ENCODE results near the gene OR6C76.
"Not testable (repeated sequence)": the region's sequence is repeated elsewhere in the genome, so short reads cannot be mapped to it uniquely, and the experiment has no call there.

Gene OR6C76

GRCh38 chr12:55420307-55420962 lies 5.6 kb upstream of the OR6C76 start:
- Histone ChIP-seq H3K9ac (ENCODE audit: low read length) (no peak overlapping the region), H3K4me3 (ENCODE audit: low read length) (no peak overlapping the region), H3K27ac (ENCODE audit: low read depth, low read length) (no peak overlapping the region), H3K36me3 (ENCODE audit: control insufficient read depth, insufficient read depth, low read length) (no peaks in the 10 kb centered on the region), H3K4me1 (ENCODE audit: control insufficient read depth, insufficient read depth, low read length) (no peaks in the 10 kb centered on the region), H3K27me3 (ENCODE audit: control insufficient read depth, insufficient read depth, low read length) (no peaks in the 10 kb centered on the region)

DNA sequence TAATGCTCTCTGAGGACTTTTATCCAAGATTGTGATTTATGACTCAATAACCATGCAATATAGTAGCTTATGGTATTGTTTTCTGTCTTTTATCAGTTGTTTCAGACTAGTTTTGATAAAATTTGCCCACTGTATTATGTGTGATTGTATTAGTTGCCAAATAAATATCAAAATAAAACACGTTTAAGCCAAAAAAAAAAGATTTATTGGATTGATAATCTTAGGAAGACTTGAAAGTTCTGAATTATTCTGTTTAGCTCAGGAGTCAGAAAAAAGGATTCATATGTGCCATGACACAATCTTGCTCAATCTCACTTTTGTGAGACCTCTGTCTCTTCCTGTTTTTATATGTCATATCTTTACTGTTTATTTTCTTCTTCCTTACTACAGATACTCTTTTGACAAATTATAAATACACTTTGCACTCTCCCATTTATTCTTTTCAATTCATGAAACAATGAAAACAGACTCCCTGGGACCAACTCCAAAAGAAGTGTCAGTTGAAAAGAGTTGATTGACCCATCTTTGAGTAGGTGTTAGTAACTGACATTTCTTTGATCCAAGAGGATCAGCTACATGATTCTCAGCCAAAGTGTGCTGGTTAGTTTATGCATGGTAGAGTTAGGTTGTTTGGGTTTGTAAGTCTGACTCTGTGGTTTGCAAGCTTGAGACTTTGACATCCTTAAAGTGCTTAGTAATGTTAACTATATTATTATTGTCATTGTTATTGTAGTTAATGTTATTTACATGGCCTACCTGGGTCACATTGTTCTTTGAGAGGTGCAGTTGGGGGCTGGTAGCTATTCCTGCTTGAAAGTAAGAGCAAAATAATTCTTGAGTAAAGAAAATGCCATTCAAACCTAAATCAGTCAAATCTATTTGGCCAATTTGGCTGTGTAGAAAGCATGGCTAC lies 2.5 kb downstream of the OR6C76 start:
- no peaks in the 10 kb centered on the region for H3K36me3 ChIP-seq (ENCODE audit: control insufficient read depth, insufficient read depth, low read length)
- no peak overlapping the region for H3K4me3 ChIP-seq (ENCODE audit: low read length)
- no peak overlapping the region for H3K9ac ChIP-seq (ENCODE audit: low read length)
- no peaks in the 10 kb centered on the region for H3K4me1 ChIP-seq (ENCODE audit: control insufficient read depth, insufficient read depth, low read length)
- H3K27ac ChIP-seq (ENCODE audit: low read depth, low read length), result no peak overlapping the region
- no peaks in the 10 kb centered on the region for H3K27me3 ChIP-seq (ENCODE audit: control insufficient read depth, insufficient read depth, low read length)

- not testable (repeated sequence) for H3K9ac ChIP-seq (ENCODE audit: low read length); H3K27ac ChIP-seq (ENCODE audit: low read depth, low read length); H3K4me3 ChIP-seq (ENCODE audit: low read length); H3K4me1 ChIP-seq (ENCODE audit: control insufficient read depth, insufficient read depth, low read length); H3K36me3 ChIP-seq (ENCODE audit: control insufficient read depth, insufficient read depth, low read length); H3K27me3 ChIP-seq (ENCODE audit: control insufficient read depth, insufficient read depth, low read length)
These were observed 15.2 kb downstream of the OR6C76 start for GRCh38 chr12:55441233-55441632.

- Histone ChIP-seq H3K9ac (ENCODE audit: low read length) (no peak within 1 kb of the TSS), H3K4me1 (ENCODE audit: control insufficient read depth, insufficient read depth, low read length) (no peaks in the 10 kb centered on the region), H3K36me3 (ENCODE audit: control insufficient read depth, insufficient read depth, low read length) (no peaks in the 10 kb centered on the region), H3K4me3 (ENCODE audit: low read length) (no peak within 1 kb of the TSS), H3K27ac (ENCODE audit: low read depth, low read length) (no peak within 1 kb of the TSS), H3K27me3 (ENCODE audit: control insufficient read depth, insufficient read depth, low read length) (no peaks in the 10 kb centered on the region)
These were observed 17.7 kb downstream of the OR6C76 start, which contains the start of gene OR6C2 for GRCh38 chr12:55443776-55444175. TSS of gene OR6C2 (plus strand) at chr12:55444076. CDS start at chr12:55452214, 8,138 bp downstream.

- Histone ChIP-seq H3K9ac (ENCODE audit: low read length) (no peak overlapping the region), H3K4me3 (ENCODE audit: low read length) (no peak overlapping the region)
These were observed 19.3 kb downstream of the OR6C76 start for GRCh38 chr12:55445357-55445756.

DNA sequence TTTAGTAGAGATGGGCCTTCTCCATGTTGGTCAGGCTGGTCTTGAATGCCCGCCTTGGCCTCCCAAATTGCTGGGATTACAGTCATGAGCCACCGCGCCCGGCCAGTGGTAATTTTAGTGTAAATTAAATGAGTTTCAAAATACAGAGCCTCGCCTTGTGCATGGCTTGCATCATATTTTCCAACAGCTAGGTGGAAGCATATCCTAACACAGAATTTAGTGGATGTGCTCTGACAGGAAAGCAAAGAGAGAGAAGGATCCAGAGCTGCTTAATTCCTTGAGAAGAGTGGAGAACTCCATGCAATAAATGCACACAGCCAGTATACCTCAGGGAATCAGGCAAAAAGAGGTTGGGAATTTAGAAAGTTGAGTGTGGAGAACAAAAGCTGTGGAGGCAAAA lies 20.3 kb downstream of the OR6C76 start:
- no peak overlapping the region for H3K27ac ChIP-seq (ENCODE audit: low read depth, low read length)
- no peaks in the 10 kb centered on the region for H3K27me3 ChIP-seq (ENCODE audit: control insufficient read depth, insufficient read depth, low read length)
- no peak overlapping the region for H3K9ac ChIP-seq (ENCODE audit: low read length)
- no peak overlapping the region for H3K4me3 ChIP-seq (ENCODE audit: low read length)
- H3K4me1 ChIP-seq (ENCODE audit: control insufficient read depth, insufficient read depth, low read length), result no peaks in the 10 kb centered on the region
- H3K36me3 ChIP-seq (ENCODE audit: control insufficient read depth, insufficient read depth, low read length), result no peaks in the 10 kb centered on the region

More at GRCh38 chr12:55445357-55445756, 19.3 kb downstream of the OR6C76 start:
- Histone ChIP-seq H3K36me3 (ENCODE audit: control insufficient read depth, insufficient read depth, low read length) (no peaks in the 10 kb centered on the region), H3K27ac (ENCODE audit: low read depth, low read length) (no peak overlapping the region), H3K4me1 (ENCODE audit: control insufficient read depth, insufficient read depth, low read length) (no peaks in the 10 kb centered on the region), H3K27me3 (ENCODE audit: control insufficient read depth, insufficient read depth, low read length) (no peaks in the 10 kb centered on the region)

GRCh38 chr12:55448825-55449224 lies 22.8 kb downstream of the OR6C76 start:
- Histone ChIP-seq H3K4me3 (ENCODE audit: low read length) (no peak overlapping the region), H3K4me1 (ENCODE audit: control insufficient read depth, insufficient read depth, low read length) (no peaks in the 10 kb centered on the region), H3K36me3 (ENCODE audit: control insufficient read depth, insufficient read depth, low read length) (no peaks in the 10 kb centered on the region), H3K9ac (ENCODE audit: low read length) (no peak overlapping the region), H3K27ac (ENCODE audit: low read depth, low read length) (no peak overlapping the region), H3K27me3 (ENCODE audit: control insufficient read depth, insufficient read depth, low read length) (no peaks in the 10 kb centered on the region)

GRCh38 chr12:55464926-55465325 lies 38.9 kb downstream of the OR6C76 start:
- not testable (repeated sequence) for H3K4me3 ChIP-seq (ENCODE audit: low read length)

DNA sequence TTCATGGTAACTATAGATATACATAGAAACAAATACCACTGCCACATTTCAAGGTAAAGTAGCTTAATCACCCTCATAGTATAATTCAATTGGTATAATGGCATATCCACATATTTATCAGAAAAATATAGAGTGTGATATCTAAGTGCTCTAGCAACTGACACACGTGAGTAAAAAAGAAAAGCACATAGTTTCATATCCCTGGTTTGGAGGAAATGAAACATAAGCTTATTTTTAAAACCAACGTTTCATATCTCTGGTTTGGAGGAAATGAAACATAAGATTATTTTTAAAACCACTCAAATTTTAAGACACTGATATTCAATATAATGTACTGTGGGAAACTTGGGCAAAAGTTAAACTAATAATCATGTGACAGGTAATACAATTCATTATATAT lies 41.8 kb downstream of the OR6C76 start:
- no peak overlapping the region for H3K4me3 ChIP-seq (ENCODE audit: low read length)
- H3K27ac ChIP-seq (ENCODE audit: low read depth, low read length), result no peak overlapping the region
- no peaks in the 10 kb centered on the region for H3K4me1 ChIP-seq (ENCODE audit: control insufficient read depth, insufficient read depth, low read length)
- H3K27me3 ChIP-seq (ENCODE audit: control insufficient read depth, insufficient read depth, low read length), result no peaks in the 10 kb centered on the region
- H3K9ac ChIP-seq (ENCODE audit: low read length), result no peak overlapping the region
- no peaks in the 10 kb centered on the region for H3K36me3 ChIP-seq (ENCODE audit: control insufficient read depth, insufficient read depth, low read length)

More at GRCh38 chr12:55464926-55465325, 38.9 kb downstream of the OR6C76 start:
- H3K36me3 ChIP-seq (ENCODE audit: control insufficient read depth, insufficient read depth, low read length); H3K4me1 ChIP-seq (ENCODE audit: control insufficient read depth, insufficient read depth, low read length); H3K27ac ChIP-seq (ENCODE audit: low read depth, low read length); H3K27me3 ChIP-seq (ENCODE audit: control insufficient read depth, insufficient read depth, low read length); H3K9ac ChIP-seq (ENCODE audit: low read length): not testable (repeated sequence)

- Histone ChIP-seq H3K27ac (ENCODE audit: low read depth, low read length) (no peak overlapping the region), H3K4me1 (ENCODE audit: control insufficient read depth, insufficient read depth, low read length) (no peaks in the 10 kb centered on the region), H3K9ac (ENCODE audit: low read length) (no peak overlapping the region), H3K4me3 (ENCODE audit: low read length) (no peak overlapping the region), H3K36me3 (ENCODE audit: control insufficient read depth, insufficient read depth, low read length) (no peaks in the 10 kb centered on the region), H3K27me3 (ENCODE audit: control insufficient read depth, insufficient read depth, low read length) (no peaks in the 10 kb centered on the region)
These were observed 43.2 kb downstream of the OR6C76 start for GRCh38 chr12:55469291-55469690.

- Histone ChIP-seq H3K27me3 (ENCODE audit: control insufficient read depth, insufficient read depth, low read length) (no peaks in the 10 kb centered on the region), H3K36me3 (ENCODE audit: control insufficient read depth, insufficient read depth, low read length) (no peaks in the 10 kb centered on the region), H3K4me3 (ENCODE audit: low read length) (no peak within 1 kb of the TSS), H3K9ac (ENCODE audit: low read length) (no peak within 1 kb of the TSS), H3K27ac (ENCODE audit: low read depth, low read length) (no peak within 1 kb of the TSS), H3K4me1 (ENCODE audit: control insufficient read depth, insufficient read depth, low read length) (no peaks in the 10 kb centered on the region)
These were observed 44.2 kb downstream of the OR6C76 start, which contains the start of gene OR6C70 for GRCh38 chr12:55470088-55470829. TSS of gene OR6C70 (minus strand) at chr12:55470138. CDS start at chr12:55470138, 0 bp downstream.

- Histone ChIP-seq H3K4me3 (ENCODE audit: low read length) (no peak overlapping the region), H3K9ac (ENCODE audit: low read length) (no peak overlapping the region), H3K27me3 (ENCODE audit: control insufficient read depth, insufficient read depth, low read length) (no peaks in the 10 kb centered on the region), H3K4me1 (ENCODE audit: control insufficient read depth, insufficient read depth, low read length) (no peaks in the 10 kb centered on the region), H3K27ac (ENCODE audit: low read depth, low read length) (no peak overlapping the region), H3K36me3 (ENCODE audit: control insufficient read depth, insufficient read depth, low read length) (no peaks in the 10 kb centered on the region)
These were observed 46.2 kb downstream of the OR6C76 start for GRCh38 chr12:55472264-55472663.
